HG03139 (cell line): ENCODE results near the gene ALDH1A3.

ENCODE experiments used
- ATAC-seq: cut with Tn5 transposase; IDR thresholded peaks from one replicate; pipeline ENCODE4 v1.9.1; 2021; ENCODE audit not compliant: unreplicated experiment

ALDH1A3 gene

GRCh38 chr15:100880897-100881242, 1.2 kb downstream of the ALDH1A3 start:
- ATAC-seq, result no peak

- no peak for ATAC-seq
Observed at GRCh38 chr15:100881573-100882336, 2.1 kb downstream of the ALDH1A3 start.

GRCh38 chr15:100885116-100885515, 5.5 kb downstream of the ALDH1A3 start:
- ATAC-seq, result no peak

GRCh38 chr15:100885811-100886210, 6.2 kb downstream of the ALDH1A3 start:
- ATAC-seq, result no peak

GRCh38 chr15:100887211-100887913, 7.7 kb downstream of the ALDH1A3 start:
- no peak for ATAC-seq

GRCh38 chr15:100889385-100890050, 9.9 kb downstream of the ALDH1A3 start:
- no peak for ATAC-seq

GRCh38 chr15:100890051-100890720, 10.6 kb downstream of the ALDH1A3 start:
- no peak for ATAC-seq

- ATAC-seq, result no peak
Observed at GRCh38 chr15:100890850-100891249, 11.2 kb downstream of the ALDH1A3 start.

- no peak for ATAC-seq
Observed at GRCh38 chr15:100891307-100892012, 11.8 kb downstream of the ALDH1A3 start.

- ATAC-seq, result no peak
Observed at GRCh38 chr15:100892013-100892355, 12.4 kb downstream of the ALDH1A3 start.

- ATAC-seq, result no peak
Observed at GRCh38 chr15:100893261-100893963, 13.8 kb downstream of the ALDH1A3 start.

- no peak for ATAC-seq
Observed at GRCh38 chr15:100893964-100894295, 14.3 kb downstream of the ALDH1A3 start.

GRCh38 chr15:100895721-100896120, 16.1 kb downstream of the ALDH1A3 start:
- no peak for ATAC-seq

- no peak for ATAC-seq
Observed at GRCh38 chr15:100897221-100898151, 17.9 kb downstream of the ALDH1A3 start.

GRCh38 chr15:100898152-100898490, 18.5 kb downstream of the ALDH1A3 start:
- no peak for ATAC-seq

- ATAC-seq, result no peak
Observed at GRCh38 chr15:100898661-100899462, 19.2 kb downstream of the ALDH1A3 start.

- ATAC-seq, result no peak
Observed at GRCh38 chr15:100899601-100900000, 20.0 kb downstream of the ALDH1A3 start.

GRCh38 chr15:100900136-100900794, 20.6 kb downstream of the ALDH1A3 start:
- no peak for ATAC-seq
